Glomerular visceral epithelial cell (primary cell): Measurements from ENCODE around the gene GATC.
A peak's percentile ranks its signal among the peaks of the same experiment; 100 is the strongest.
"Not testable (repeated sequence)": the region's sequence is repeated elsewhere in the genome, so short reads cannot be mapped to it uniquely, and the experiment has no call there.

ENCODE experiments used
- DNase-seq: peaks from one replicate; pipeline ENCODE4 v3.0.0-alpha.2; 2016; ENCODE audit errors: extremely low spot score

GATC gene

GRCh38 chr12:120470150-120470784, 24.0 kb downstream of the GATC start:
- peak; percentile 7 for DNase-seq

- no peak for DNase-seq
Observed at GRCh38 chr12:120472521-120472920, 26.3 kb downstream of the GATC start.

GRCh38 chr12:120473807-120474615, 27.8 kb downstream of the GATC start:
- no peak for DNase-seq

GRCh38 chr12:120474616-120474960, 28.3 kb downstream of the GATC start:
- DNase-seq: peak; percentile 78

GRCh38 chr12:120475643-120476042, 29.4 kb downstream of the GATC start:
- DNase-seq: no peak

GRCh38 chr12:120479458-120479857, 33.2 kb downstream of the GATC start:
- DNase-seq: no peak

GRCh38 chr12:120480211-120480610, 34.0 kb downstream of the GATC start:
- DNase-seq: no peak

- no peak for DNase-seq
Observed at GRCh38 chr12:120481022-120481767, 35.0 kb downstream of the GATC start.

- no peak for DNase-seq
Observed at GRCh38 chr12:120483621-120484020, 37.4 kb downstream of the GATC start.

GRCh38 chr12:120485961-120486881, 40.0 kb downstream of the GATC start:
- DNase-seq: no peak

GRCh38 chr12:120487552-120487951, 41.3 kb downstream of the GATC start:
- not testable (repeated sequence) for DNase-seq

- DNase-seq: no peak
Observed at GRCh38 chr12:120488057-120488640, 41.9 kb downstream of the GATC start.

GRCh38 chr12:120489018-120489417, 42.8 kb downstream of the GATC start:
- no peak for DNase-seq

- DNase-seq: no peak
Observed at GRCh38 chr12:120490325-120490724, 44.1 kb downstream of the GATC start.

- DNase-seq: no peak
Observed at GRCh38 chr12:120490833-120491512, 44.7 kb downstream of the GATC start.

- no peak for DNase-seq
Observed at GRCh38 chr12:120495186-120495730, 49.0 kb downstream of the GATC start.

GRCh38 chr12:120495731-120496412, 49.6 kb downstream of the GATC start, which contains the start of gene DYNLL1:
DYNLL1 (plus strand) TSS chr12:120496113; CDS start chr12:120496422, 309 bp downstream.
- DNase-seq: peak; percentile 96

- DNase-seq: peak; percentile 42
Observed at GRCh38 chr12:120496413-120497340, 50.4 kb downstream of the GATC start.
